B cell (primary cell): ENCODE results near the gene BCL2. TPM values are rescaled to one million over a fixed set of nuclear protein-coding genes. Genes with fewer than 3 reads are reported as not detected.

Experiments
- ATAC-seq: fragments of 200-7000 bp; cut with Tn5 transposase; one replicate; pipeline ENCODE4 v1.10.0; 2021; ENCODE audit warnings: low read depth, mild to moderate bottlenecking, moderate number of reproducible peaks, moderate library complexity
- CTCF ChIA-PET: fragments of 350-600 bp; sonication (Branson Sonifier 250); formaldehyde crosslinking; loops from one replicate; lab custom pipeline; 2021; ENCODE audit warnings: antibody characterized with exemption, inconsistent platforms; lab: Charles Lee
- POLR2A ChIA-PET: fragments of 350-600 bp; sonication (Branson Sonifier 250); formaldehyde crosslinking; loops from one replicate; lab custom pipeline; 2021; ENCODE audit warnings: antibody characterized with exemption; lab: Charles Lee
- DNase-seq: peaks from one replicate; pipeline ENCODE4 v3.0.0; 2013
- H2AFZ ChIP-seq: 2 replicates; pipeline ENCODE4 v1.6.1; 2012; ENCODE audit warnings: mild to moderate bottlenecking, low read depth, low read length; ENCODE audit not compliant: insufficient read depth, poor library complexity, severe bottlenecking
- H3K27ac ChIP-seq, 2 donors: 1 replicate in 1 of 2; 2 replicates in 1 of 2; pipeline ENCODE4 v1.5.1; 2012 to 2013; ENCODE audit warnings: low read length in 2 of 2, mild to moderate bottlenecking in 2 of 2, moderate library complexity in 1 of 2
- H3K27me3 ChIP-seq, 4 experiments: fragments of 200-600 bp in 1 of 4; sonication (generic) in 1 of 4; replicated peaks in 1 of 4; 1 replicate in 2 of 4; 2 replicates in 2 of 4; pipeline versions ENCODE4 v1.6.1 to v1.7.0; 2013 to 2016; ENCODE audit warnings: low read length in 3 of 4, mild to moderate bottlenecking in 2 of 4, mixed read lengths in 1 of 4, moderate library complexity in 1 of 4; ENCODE audit not compliant: insufficient read depth in 4 of 4, control insufficient read depth in 3 of 4; ENCODE audit errors: control extremely low read depth in 1 of 4
- H3K36me3 ChIP-seq, 2 experiments: replicated peaks in 1 of 2; 1 replicate in 1 of 2; 2 replicates in 1 of 2; pipeline versions ENCODE4 v1.6.1 to v1.7.1; 2013; ENCODE audit warnings: low read length in 1 of 2; ENCODE audit not compliant: insufficient read depth in 2 of 2, control insufficient read depth in 1 of 2; ENCODE audit errors: control extremely low read depth in 1 of 2, extremely low read depth in 1 of 2
- H3K4me1 ChIP-seq, 2 donors: fragments of 200-600 bp in 1 of 2; sonication (generic) in 1 of 2; 1 replicate in 1 of 2; 2 replicates in 1 of 2; pipeline versions ENCODE4 v1.5.1 to v1.6.1; 2013 to 2017; ENCODE audit warnings: low read length in 2 of 2; ENCODE audit not compliant: control insufficient read depth in 2 of 2, insufficient read depth in 2 of 2
- H3K4me2 ChIP-seq: replicated peaks from 2 replicates; pipeline ENCODE3; 2012; ENCODE audit warnings: mild to moderate bottlenecking, low read depth, low read length; ENCODE audit not compliant: poor library complexity, severe bottlenecking
- H3K4me3 ChIP-seq, 5 experiments: fragments of 200-600 bp in 1 of 5; sonication (generic) in 1 of 5; 1 replicate in 3 of 5; 2 replicates in 2 of 5; pipeline versions ENCODE4 v1.5.1 to v1.7.0; 2011 to 2016; ENCODE audit warnings: low read length in 4 of 5, mild to moderate bottlenecking in 4 of 5, low read depth in 2 of 5, control low read depth in 1 of 5, moderate library complexity in 1 of 5; ENCODE audit not compliant: insufficient read depth in 1 of 5; ENCODE audit errors: control extremely low read depth in 1 of 5, extremely low read depth in 1 of 5
- H3K79me2 ChIP-seq: fragments of 200-600 bp; sonication (generic); one replicate; pipeline ENCODE4 v1.6.0; 2016; ENCODE audit warnings: low read length; ENCODE audit not compliant: control insufficient read depth, insufficient read depth
- H3K9ac ChIP-seq: fragments of 200-600 bp; sonication (generic); 2 replicates; pipeline ENCODE4 v1.6.1; 2017; ENCODE audit warnings: mild to moderate bottlenecking, low read length, moderate library complexity
- H3K9me3 ChIP-seq, 3 donors: one replicate each; pipeline versions ENCODE4 v1.6.1 to v1.7.1; 2013; ENCODE audit warnings: low read length in 2 of 3; ENCODE audit not compliant: control insufficient read depth in 2 of 3, insufficient read depth in 1 of 3; ENCODE audit errors: control extremely low read depth in 1 of 3
- H4K20me1 ChIP-seq: 2 replicates; pipeline ENCODE4 v1.6.0; 2012; ENCODE audit warnings: mild to moderate bottlenecking, low read length; ENCODE audit not compliant: insufficient read depth, control insufficient read depth, poor library complexity, severe bottlenecking
- H3K27ac Mint-ChIP-seq: one replicate; pipeline ENCODE4 v1.8.0; 2021; ENCODE audit warnings: mixed read lengths
- H3K27me3 Mint-ChIP-seq: one replicate; pipeline ENCODE4 v1.8.0; 2021; ENCODE audit warnings: mixed read lengths
- H3K4me1 Mint-ChIP-seq: one replicate; pipeline ENCODE4 v1.8.0; 2021; ENCODE audit warnings: mixed read lengths
- H3K4me3 Mint-ChIP-seq: one replicate; pipeline ENCODE4 v1.8.0; 2021; ENCODE audit warnings: mixed read lengths
- H3K9me3 Mint-ChIP-seq: one replicate; pipeline ENCODE4 v1.8.0; 2022; ENCODE audit warnings: mixed read lengths; ENCODE audit not compliant: insufficient read depth
- EZH2 ChIP-seq: IDR thresholded peaks from 2 replicates; pipeline ENCODE4 v1.6.1; 2012; ENCODE audit warnings: borderline replicate concordance, low read depth, mild to moderate bottlenecking, moderate library complexity, low read length; ENCODE audit not compliant: insufficient read depth, poor library complexity, severe bottlenecking
- WGBS: methylation state at CpG from one replicate; pipeline ENCODE4 v1.1.5; 2013; ENCODE audit warnings: missing lambda C conversion rate; ENCODE audit not compliant: insufficient coverage; 5-methylcytosine and 5-hydroxymethylcytosine counted together
- intact Hi-C: fragments of 100-400 bp; cut with micrococcal nuclease; formaldehyde crosslinking; loops from one replicate; pipeline ENCODE4 v1.10.0; 2022
- polyA plus RNA-seq: library from polyadenylated mRNA; depleted of rRNA; stranded (reverse); fragments of >200 nt; gene quantifications from 2 replicates; pipeline ENCODE4 v1.2.3, GENCODE V29; 2012
- total RNA-seq, 2 donors: library from RNA; stranded (reverse); fragments of 120-200 nt in 1 of 2; gene quantifications; 1 replicate in 1 of 2; 2 replicates in 1 of 2; pipeline versions ENCODE4 v1.2.3 to v1.2.4, GENCODE V29; 2013 to 2022
- TF ChIP-seq, protein P1 (sequence below): fragments of 200-600 bp; IDR thresholded peaks from one replicate; pipeline ENCODE4 v1.8.0; 2022; ENCODE audit warnings: antibody characterized with exemption, mild to moderate bottlenecking

The BCL2 gene
- total and polyA plus RNA-seq, 2 donors (not counting 1 experiment from before 2014, with no cell fraction given) = 27.6 to 144 TPM

DNA sequence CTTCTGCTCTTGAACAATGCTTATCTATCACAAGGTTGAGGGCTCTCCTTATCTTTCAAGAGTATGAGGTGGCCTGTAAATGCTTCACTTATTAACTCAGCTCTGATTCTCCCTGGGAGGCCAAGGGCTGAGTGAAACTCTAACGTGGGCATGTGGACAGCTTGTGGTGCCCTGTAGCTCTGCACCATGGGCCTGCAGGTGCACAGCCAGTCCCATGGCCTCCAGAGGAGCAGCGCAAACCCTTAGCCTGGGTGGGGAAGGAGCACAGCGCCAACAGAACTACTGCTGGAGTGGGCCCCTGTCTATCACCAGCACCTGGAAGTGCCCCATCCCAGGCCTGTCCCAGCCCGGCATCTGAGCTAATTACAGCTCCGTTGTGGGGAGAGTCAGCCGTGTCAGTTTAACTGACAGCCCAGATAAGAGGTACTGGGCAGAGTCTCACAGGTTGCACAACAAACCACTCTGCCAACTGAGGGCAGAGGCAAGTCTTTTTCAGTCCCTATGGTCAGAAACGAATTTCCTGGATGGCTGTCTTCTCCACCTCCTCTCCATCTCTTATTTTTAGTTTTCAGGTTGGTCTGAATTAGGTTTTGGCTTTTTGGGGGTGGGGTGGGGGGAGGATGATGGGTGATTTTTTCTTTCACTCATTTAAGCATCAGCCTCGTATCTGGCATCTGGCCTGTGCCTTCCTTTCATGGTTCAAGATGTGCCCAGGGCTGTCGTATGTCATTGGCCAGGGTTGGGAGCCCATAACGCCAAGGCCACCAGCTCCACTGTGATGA, 219.5 kb downstream of the BCL2 start:
- TF ChIP-seq EZH2 = no peak
- TF ChIP-seq, protein P1, sequence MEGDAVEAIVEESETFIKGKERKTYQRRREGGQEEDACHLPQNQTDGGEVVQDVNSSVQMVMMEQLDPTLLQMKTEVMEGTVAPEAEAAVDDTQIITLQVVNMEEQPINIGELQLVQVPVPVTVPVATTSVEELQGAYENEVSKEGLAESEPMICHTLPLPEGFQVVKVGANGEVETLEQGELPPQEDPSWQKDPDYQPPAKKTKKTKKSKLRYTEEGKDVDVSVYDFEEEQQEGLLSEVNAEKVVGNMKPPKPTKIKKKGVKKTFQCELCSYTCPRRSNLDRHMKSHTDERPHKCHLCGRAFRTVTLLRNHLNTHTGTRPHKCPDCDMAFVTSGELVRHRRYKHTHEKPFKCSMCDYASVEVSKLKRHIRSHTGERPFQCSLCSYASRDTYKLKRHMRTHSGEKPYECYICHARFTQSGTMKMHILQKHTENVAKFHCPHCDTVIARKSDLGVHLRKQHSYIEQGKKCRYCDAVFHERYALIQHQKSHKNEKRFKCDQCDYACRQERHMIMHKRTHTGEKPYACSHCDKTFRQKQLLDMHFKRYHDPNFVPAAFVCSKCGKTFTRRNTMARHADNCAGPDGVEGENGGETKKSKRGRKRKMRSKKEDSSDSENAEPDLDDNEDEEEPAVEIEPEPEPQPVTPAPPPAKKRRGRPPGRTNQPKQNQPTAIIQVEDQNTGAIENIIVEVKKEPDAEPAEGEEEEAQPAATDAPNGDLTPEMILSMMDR = no peak
- Histone ChIP-seq H3K4me3 (no peak overlapping the region), H3K27me3 (no peaks in the 10 kb centered on the region), H3K4me1 (peaks cover 15 to 24% of the 10 kb centered on the region in 2 donors), H3K79me2 (no peaks in the 10 kb centered on the region), H2AFZ (no peak overlapping the region), H3K9me3 (no peaks in the 10 kb centered on the region), H4K20me1 (no peaks in the 10 kb centered on the region), H3K27ac (no peak overlapping the region), H3K9ac (no peak overlapping the region), H3K36me3 (no peaks in the 10 kb centered on the region), H3K4me2 (no peak overlapping the region)
- peaks cover 16% of the 10 kb centered on the region for H3K27me3 Mint-ChIP-seq
- ChIA-PET POLR2A (no interaction called here), CTCF (no interaction called here)
- DNase-seq = no peak
- H3K27ac Mint-ChIP-seq = no peak overlapping the region
- no peaks in the 10 kb centered on the region for H3K9me3 Mint-ChIP-seq
- H3K4me3 Mint-ChIP-seq = no peak overlapping the region
- no peak for ATAC-seq
- 18% methylated on average over 8 of the region's 10 CpGs for WGBS
- intact Hi-C loops = no loop called here
- peaks cover 16% of the 10 kb centered on the region for H3K4me1 Mint-ChIP-seq

DNA sequence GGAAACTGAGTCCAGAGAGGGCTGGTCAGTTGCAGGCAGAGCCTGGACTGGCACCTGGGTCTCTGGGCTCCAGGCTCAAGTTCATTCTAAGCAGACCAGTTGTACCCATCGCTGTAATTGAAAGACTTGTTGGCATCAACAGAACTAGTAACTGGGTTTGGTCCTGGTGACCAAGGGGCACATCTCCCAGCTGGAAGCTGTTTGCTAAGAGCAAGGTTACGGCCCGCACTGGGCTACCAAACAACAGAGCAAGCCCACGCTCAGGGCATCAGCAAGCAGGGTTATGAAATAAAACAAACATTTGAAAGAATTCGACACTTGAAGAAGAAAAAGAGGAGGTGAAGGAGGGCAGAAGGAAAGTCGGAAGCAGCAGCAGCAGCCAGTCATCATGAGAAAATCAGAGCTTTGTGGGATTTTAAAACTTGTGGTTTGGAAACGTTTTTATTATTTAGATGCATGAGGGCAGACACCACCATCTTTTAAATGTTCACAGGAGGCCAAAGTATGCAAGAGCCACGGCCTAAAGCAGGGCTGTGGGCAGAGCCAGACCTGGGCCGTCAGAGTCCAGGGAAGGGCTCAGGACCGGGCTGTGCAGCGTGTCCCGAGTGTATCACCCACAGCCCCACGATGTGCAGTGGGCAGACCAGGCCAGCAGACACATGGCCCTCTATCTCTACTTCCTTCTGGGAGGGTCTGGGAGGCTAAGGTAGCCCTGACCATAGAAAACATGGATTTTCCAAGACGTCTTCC, 220.3 kb downstream of the BCL2 start:
- ChIA-PET CTCF (no interaction called here), POLR2A (no interaction called here)
- intact Hi-C loops = no loop called here
- peaks cover 15% of the 10 kb centered on the region for H3K4me1 Mint-ChIP-seq
- DNase-seq (no peak), ATAC-seq (no peak)
- TF ChIP-seq, protein P1 = no peak
- no peak for TF ChIP-seq EZH2
- no peaks in the 10 kb centered on the region for H4K20me1 ChIP-seq
- H3K4me3 Mint-ChIP-seq = no peak overlapping the region
- H3K27me3 Mint-ChIP-seq = peaks cover 16% of the 10 kb centered on the region
- H3K36me3 ChIP-seq = no peaks in the 10 kb centered on the region
- H3K27ac ChIP-seq = no peak overlapping the region
- no peaks in the 10 kb centered on the region for H3K9me3 Mint-ChIP-seq
- H3K4me1 ChIP-seq = peaks cover 15 to 21% of the 10 kb centered on the region in 2 donors
- no peaks in the 10 kb centered on the region for H3K27me3 ChIP-seq
- peak overlapping the region; percentile 28 for H3K4me2 ChIP-seq
- H3K9me3 ChIP-seq = no peaks in the 10 kb centered on the region
- WGBS = 77% methylated on average over 12 of the region's 14 CpGs
- no peak overlapping the region for H2AFZ ChIP-seq
- no peak overlapping the region for H3K27ac Mint-ChIP-seq
- no peaks in the 10 kb centered on the region for H3K79me2 ChIP-seq
- no peak overlapping the region for H3K4me3 ChIP-seq
- H3K9ac ChIP-seq = no peak overlapping the region
